GM19099 (cell line): Measurements from ENCODE around the gene PARP8.

Source experiments
- POLR2A ChIP-seq: IDR thresholded peaks from 3 replicates; pipeline ENCODE4 v1.6.1; 2011; ENCODE audit warnings: low read depth; ENCODE audit not compliant: insufficient read length; ENCODE audit errors: extremely low read depth

The PARP8 gene

GRCh38 chr5:50717651-50718050 is 51.2 kb downstream of the PARP8 start:
- TF ChIP-seq POLR2A, result no peak

- TF ChIP-seq POLR2A, result no peak
Observed at GRCh38 chr5:50720061-50720710, 53.7 kb downstream of the PARP8 start.

GRCh38 chr5:50722223-50722622 is 55.8 kb downstream of the PARP8 start:
- TF ChIP-seq POLR2A, result no peak

GRCh38 chr5:50724262-50724661 is 57.8 kb downstream of the PARP8 start:
- no peak for TF ChIP-seq POLR2A

- no peak for TF ChIP-seq POLR2A
Observed at GRCh38 chr5:50725800-50726474, 59.5 kb downstream of the PARP8 start.

- TF ChIP-seq POLR2A, result no peak
Observed at GRCh38 chr5:50726475-50727148, 60.2 kb downstream of the PARP8 start.

- no peak for TF ChIP-seq POLR2A
Observed at GRCh38 chr5:50727149-50727496, 60.7 kb downstream of the PARP8 start.

- TF ChIP-seq POLR2A, result no peak
Observed at GRCh38 chr5:50727845-50728244, 61.4 kb downstream of the PARP8 start.

- no peak for TF ChIP-seq POLR2A
Observed at GRCh38 chr5:50730336-50730735, 63.9 kb downstream of the PARP8 start.

GRCh38 chr5:50730841-50731240 is 64.4 kb downstream of the PARP8 start:
- no peak for TF ChIP-seq POLR2A

- no peak for TF ChIP-seq POLR2A
Observed at GRCh38 chr5:50733741-50734140, 67.3 kb downstream of the PARP8 start.

GRCh38 chr5:50738864-50739263 is 72.4 kb downstream of the PARP8 start:
- TF ChIP-seq POLR2A, result no peak

GRCh38 chr5:50740832-50741231 is 74.4 kb downstream of the PARP8 start:
- TF ChIP-seq POLR2A, result no peak

GRCh38 chr5:50744776-50745175 is 78.3 kb downstream of the PARP8 start:
- TF ChIP-seq POLR2A, result no peak

GRCh38 chr5:50745221-50745910 is 78.9 kb downstream of the PARP8 start:
- no peak for TF ChIP-seq POLR2A
